ENCODE measurements around the gene CENPO.
A peak's percentile ranks its signal among the peaks of the same experiment; 100 is the strongest.

Gene CENPO

DNA sequence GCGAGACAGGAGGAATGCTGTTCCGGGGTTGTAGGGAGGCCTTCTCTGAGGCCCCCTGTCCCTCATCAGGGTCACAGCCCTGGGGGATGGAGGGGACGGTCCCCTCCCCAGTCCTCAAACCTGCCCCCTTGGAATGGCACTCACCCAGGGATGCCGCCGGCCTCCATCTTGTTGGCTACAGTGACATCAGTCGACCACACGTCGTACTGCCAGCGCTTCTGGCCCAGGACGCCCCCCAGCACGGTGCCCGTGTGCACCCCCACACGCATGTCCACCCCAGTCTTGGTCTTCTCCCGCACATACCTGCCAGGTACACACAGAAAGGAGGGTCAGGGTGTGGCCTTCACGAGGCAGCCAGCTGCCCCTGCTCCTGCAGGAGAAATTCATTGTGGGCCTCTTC is 46.5 kb downstream of the CENPO start:
- DNase-seq = no peak

DNA sequence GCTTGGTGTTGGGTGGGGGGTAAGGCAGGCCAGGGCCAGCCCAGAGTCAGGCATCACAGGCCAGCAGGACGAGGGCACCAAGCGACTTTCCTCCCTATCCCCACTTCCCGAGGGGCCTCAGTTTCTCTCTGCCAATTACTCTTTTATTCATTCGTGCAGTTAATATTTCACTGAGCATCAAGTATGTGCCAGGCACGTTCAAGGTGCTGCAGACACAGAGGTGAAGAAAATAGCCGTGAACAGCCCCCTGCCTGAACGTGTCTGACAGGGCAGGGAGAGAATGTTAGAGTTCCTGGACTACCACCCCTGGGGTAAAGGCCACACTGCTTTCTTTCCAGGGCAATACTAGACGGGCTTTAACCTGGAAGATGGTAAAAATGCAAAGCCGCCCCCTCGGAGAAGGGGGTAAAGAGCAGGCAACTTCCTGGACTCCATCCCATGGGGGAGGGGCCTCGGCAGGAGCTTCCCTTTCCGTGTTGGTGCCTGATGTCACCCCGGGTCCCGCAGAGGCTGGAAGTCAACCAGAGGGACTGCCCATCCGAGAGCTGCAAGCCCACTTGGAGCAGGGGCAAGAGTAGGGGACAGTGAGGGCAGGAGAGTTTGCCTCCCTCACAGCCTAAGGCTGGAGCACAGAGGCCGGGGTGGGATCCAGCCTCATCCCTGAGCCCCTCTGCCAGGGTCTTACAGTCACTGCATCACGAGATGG is 47.1 kb downstream of the CENPO start:
- DNase-seq = no peak

DNA sequence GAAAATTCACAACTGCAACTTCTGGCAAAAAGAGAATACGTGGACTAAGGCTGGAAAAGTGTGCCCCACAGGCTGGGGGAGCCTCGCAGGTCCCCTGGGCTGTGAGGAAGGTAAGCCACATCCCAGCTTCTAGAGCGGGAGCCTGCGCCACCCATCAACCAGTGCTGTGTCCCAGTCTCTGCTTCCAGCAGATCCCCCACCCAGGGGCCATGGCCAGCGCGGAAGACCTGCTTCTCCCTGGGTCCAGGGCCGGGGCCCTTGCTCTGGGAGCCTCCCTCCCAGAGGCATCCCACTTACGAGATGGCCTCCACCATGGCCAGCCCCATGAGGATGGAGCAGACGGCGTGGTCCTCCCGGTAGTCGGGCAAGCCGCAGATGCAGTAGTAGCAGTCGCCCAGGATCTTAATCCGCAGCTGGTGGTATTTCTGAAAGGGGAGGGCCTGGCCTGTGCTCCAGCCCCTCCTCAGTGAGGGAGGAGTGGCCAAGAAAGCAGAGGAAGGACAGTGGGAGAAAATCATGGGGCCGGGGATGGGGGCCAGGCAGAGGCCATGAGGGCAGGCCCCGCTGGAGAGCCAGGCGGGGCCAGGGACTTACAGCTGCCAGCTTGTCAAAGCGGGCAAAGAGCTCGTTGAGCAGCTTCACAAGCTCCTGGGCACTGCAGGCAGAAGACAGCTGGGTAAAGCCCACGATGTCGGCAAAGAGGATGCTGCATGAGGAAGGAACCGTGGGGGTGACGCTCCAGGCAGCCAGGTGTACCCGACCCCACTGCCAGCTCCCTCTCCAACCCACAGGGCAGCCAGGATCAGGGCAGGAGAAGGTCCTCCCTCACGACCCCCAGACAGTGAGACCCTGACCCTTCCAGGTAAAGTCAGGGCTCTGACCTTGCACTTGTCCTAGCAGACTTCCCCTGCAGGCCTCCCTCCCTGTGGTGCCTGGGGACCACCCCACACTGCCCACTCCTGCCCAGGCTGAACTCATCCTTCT is 48.0 kb downstream of the CENPO start:
- no peak for DNase-seq

DNA sequence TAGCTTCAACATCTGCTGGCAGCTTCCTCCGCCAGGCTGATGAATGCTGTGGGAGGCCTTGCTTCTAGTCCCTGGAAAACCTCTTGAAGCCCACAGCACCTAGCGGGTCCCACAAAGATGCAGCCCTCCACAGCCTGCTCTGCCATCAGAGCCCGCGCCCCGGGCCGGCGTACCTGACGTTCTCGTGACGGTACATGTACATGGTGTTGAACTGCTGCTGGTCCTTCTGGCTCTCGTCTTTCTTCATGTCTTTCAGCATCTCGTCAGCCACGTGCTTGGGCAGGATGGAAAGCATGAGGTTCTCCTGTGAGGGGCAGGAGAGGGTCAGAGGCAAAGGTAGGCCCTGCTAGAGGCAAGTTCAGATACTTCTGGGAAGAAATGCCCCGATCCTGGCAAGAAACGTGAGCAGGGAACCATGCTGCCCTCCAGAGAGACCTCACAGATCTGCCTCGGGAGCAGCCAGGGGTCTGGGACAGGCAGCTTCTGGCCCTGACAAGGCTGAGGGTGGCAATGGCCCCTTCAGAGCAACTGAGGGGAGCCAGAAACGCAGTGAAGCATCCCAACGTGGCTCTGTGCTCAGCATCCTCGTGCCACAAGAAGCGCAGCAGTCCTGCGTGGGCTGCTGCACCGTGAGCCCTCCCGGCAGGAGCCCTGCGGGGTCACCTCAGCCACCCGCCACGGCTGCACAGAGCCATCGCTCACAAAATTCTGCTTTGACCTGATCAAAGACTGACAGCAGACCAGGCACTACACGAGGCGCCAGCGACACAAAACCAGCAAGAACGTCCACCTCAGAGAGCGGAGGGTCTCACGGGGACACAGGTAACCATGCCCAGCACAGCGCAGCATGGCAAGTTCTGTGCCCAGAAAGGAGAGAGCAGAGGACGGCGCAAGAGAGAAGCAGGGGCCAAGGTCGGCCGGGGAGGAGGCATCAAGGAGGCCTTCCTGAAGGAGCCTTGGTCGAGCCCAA is 49.1 kb downstream of the CENPO start:
- no peak for DNase-seq

DNA sequence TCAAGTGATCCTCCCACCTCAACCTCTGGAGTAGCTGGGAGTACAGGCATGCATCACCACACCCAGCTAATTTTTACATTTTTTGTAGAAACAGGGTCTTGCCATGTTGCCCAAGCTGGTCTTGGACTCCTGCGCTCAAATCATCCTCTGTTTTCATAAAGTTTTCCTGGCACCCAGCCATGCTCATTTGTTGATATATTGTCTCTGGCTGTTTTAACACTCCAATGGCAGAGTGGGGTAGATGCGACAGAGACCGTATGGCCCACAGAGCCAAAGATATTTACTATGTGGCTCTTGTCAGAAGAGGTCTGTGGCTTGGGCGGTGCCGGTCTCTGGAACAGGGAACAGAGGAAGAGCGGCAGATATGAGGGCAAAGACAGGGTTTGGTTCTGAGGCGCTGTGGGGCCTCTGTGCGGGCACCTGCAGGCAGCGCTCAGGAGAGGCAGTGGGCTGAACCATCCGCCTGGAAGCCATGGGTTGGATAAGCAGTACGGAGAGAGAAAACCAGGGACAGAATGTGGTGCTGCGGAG is 50.2 kb downstream of the CENPO start:
- DNase-seq = no peak

DNA sequence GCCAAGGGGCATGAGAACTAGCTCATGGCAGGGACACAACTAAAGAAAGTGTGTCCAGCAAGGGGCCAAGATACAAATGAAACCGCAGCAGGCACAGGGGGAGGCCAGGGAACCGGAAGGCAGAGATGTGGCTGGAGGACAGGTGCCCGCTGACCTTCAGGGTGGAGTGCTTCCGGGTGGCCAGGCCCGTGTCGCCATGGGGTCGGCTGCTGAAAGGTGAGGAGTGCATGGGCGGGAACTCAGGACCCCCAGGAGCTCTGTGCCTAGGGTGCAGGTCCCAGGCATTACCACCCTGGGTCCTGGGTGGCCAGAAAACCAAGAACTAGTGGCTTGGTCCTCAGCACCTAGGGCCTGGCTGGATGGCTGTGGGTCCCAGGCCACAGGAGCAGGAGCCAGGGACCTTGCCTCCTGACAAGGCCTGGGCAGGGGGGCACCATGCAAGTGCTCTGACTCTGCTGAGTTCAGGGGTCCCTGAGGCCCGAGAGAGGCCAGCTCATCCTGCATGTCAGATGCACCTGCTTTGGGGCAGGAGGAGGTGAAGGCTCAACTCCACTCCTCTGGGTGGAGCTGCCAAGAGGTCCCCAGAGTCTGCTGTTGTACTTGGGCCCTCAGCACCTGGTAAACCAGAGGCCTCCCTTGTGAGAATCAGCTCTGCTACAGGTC is 50.9 kb downstream of the CENPO start:
- DNase-seq = no peak

DNA sequence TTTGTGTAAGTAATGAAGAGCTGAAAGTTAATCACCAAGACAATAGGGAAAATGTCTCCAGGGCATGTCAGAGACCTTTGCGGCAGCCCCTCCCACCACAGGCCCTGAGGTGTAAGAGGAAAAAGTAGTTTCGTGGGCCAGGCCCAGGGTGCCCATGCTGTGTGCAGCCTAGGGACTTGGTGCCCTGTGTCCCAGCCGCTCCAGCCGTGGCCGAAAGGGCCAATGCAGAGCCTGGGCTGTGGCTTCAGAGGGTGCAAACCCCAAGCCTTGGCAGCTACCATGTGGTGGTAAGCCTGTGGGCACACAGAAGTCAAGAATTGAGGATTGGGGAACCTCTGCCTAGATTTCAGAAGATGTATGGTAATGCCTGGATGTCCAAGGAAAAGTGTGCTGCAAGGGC is 52.5 kb downstream of the CENPO start:
- DNase-seq = no peak

DNA sequence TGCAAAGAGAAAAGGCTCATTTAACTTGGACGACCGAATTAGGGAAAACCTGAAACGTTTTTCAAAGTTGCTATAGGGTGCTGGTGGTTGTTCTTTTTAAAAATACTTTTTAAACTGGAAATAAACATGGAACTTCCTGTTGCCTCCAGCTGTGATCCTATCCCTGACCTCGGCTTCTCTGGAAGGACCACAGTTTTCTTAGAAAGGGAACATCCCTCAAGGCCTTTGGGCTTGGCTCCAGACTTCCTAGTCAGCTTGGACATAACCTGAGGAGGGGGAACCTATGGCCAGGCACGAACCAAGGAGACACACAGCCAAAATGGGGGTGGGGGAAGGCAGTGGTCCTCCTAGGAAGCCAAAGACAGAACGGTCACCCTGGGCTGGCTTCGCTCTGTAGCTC is 57.7 kb downstream of the CENPO start:
- no peak for DNase-seq

DNA sequence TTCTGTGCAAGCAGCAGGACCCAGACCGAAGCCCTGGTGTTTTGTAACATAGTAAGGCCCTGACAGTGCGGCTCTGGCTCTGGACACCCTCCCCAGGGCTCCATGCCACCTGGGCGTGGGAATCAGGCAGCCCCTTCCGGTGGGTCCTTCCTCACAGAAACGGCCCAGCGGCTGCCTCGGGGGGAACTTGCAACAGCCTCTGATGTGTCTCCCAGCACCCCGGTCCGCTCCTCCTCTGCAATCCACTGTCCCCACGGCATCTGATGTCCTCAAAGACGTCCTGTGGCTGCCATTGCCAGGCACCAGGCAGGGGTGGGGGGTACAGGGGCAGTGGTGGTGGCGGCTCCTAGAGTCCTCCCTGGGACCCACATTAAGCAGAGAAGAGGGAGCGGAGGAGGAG is 58.8 kb downstream of the CENPO start:
- DNase-seq = no peak

DNA sequence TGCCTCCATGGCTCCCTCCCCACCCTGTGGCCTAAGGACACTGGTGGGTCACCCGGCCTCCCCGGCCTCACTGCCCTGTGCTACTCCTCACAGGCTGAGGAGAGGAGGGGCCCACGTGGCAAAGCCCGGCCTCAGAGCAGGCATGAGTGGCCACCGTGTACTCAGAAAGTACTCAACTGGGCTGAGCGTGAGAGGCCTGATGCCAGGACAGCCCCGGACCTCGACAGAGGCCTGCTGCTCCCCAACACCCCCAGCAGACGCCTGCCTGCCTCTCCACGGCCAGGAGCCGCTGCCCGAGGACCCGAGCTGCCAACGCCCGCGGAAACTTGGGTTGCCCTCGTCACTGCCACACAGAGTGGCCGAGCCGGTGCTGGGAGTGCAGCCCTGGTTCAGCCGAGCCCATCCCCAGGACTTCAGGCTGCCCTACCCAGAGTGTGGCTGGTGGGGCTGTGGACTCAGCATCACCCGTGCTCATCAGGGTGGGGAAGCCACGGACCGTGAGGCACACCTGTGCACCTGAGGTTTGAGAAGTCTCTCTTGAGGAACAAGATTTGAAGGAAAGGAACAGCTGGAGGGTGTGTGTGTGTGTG is 59.3 kb downstream of the CENPO start:
- DNase-seq = no peak

DNA sequence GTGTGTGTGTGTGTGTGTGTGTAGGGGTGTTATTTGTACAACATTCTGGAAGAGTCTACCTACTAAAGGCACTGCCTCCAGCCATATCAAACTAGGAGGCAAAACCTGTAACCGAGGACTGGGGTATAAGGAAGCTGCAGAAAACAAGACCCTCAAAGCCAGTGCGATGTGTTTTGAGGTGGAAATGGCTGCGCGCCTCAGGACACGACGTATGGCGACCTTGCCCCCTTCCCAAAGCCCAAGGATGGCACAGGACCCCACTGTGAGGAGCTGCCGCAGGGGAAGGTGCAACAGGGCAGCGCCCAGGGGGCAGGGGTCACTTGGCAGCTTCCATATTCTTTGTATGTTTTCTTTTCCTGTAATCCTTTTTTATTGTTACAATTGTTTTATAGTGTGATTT is 59.8 kb downstream of the CENPO start:
- no peak for DNase-seq

DNA sequence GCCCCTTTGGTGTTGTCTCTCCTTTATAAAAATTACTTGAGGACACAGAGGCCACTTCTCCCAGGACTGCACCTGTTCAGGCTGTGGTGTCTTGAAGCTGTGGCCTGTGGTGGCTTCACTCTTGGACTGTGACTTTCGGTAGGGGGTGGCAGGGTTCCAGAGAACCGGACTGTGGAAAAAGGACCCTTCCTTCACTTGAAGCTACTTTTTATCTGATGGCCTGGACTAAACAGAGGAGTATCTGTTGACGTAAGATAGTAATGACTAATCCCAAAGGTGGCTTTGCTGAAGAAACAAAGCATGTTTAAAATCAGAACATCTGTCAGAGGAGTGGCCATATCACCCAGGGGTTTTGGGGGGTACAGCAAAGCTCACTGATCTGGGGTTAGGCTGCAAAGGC is 60.8 kb downstream of the CENPO start:
- DNase-seq = no peak

DNA sequence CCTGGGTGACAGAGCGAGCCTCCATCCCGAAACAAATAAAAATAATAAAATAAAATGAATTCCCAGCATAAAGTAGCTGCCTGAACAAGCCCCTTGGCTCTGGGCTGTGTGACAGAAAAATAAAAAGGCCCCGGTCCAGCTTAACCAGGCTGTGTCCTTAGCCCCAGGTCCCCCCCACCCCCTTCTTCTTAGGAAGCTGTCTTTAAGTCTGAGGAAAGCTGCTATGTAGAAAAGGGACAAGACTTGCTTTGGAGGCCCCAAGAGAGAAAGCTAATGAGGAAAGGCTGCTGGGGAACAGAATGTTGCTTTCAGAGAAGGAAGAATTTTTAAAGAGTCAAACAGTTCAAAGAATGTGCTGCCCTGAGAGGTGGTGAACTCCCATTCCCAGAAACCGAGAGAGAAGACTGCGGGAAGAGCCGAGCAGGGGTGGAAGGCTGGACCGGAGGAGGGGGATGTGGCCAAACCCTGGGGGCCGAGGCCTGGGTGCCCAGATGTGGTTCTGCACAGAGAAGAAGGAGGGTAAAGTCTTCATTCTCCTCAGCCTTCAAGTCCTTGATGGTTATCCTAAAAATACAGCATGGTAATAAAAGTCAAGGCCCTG is 61.9 kb downstream of the CENPO start:
- DNase-seq = no peak

DNA sequence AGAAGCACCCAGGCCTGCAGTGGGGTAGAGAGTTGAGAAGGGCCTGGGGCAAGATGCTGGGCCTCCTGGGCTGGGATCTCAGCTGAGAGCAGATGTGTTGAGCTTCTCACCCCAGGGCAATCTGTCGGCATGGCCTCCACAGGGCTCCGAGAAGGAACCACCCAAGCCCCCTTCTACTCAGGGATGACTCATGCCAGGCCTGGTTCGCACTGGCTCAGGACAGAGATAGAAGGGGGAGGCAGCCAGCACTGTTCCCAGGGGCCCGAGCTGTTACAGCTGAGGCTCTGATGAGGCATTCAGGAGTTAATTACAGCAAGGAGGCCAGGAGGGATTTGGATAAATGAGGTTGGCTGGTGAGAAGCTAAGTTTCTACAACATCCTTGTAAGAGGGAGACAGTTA is 62.5 kb downstream of the CENPO start:
- no peak for DNase-seq

DNA sequence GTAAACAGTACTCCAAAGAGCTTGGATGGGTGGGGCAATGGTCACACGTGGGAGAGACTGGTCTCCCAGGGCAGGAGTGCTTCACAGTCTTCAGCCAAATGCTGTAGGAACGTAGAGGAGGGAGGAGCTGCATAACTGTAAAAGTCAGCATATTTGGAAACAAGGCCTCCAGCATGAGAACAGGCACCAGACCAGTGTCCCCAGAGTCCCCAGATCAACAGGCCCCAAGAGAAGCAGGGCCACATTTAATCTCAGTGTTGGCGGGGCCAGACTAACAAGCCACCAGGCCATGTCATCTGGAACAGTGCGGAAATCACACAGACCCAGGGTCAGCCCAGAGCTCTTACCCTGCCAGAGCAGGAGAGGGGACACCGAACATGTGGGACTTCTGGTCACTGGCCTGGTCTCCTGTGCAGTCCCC is 63.6 kb downstream of the CENPO start:
- DNase-seq = no peak

DNA sequence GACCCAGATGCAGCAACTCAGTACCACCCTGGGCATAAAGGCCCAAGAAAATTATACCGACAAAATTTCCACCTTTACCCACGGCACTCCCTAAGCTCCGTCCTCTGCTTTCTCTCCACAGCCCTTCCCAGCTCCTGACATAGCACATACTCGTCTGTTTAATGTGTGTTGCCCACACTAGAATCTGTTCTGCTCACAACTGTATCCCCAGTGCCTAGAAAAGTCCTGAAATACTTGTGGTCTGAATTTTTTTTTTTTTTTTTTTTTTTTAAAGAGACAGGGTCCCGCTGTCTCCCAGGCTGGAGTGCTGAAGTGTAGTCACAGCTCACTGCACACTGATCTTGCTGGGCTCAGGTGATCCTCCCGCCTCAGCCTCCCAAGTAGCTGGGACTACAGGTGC is 64.5 kb downstream of the CENPO start:
- no peak for DNase-seq

DNA sequence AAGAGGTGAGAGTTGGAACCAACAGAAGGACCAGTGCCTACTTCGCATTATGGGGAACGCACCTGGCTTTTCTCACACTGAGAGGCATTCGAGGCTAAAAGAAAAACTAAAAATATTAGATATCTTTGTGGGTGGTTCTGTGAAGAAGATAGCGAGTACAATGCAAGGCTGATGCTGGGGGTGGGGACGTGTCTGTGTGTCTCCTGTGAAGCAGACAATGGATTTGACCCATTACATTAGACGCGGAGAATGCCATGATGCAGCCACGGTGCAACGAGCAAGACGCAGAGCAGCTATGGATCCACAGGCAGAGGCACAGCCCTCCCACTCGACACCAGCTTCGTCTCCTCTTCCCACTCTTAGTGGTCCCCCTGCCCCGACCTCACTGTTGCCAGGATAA is 65.8 kb downstream of the CENPO start:
- DNase-seq = no peak

DNA sequence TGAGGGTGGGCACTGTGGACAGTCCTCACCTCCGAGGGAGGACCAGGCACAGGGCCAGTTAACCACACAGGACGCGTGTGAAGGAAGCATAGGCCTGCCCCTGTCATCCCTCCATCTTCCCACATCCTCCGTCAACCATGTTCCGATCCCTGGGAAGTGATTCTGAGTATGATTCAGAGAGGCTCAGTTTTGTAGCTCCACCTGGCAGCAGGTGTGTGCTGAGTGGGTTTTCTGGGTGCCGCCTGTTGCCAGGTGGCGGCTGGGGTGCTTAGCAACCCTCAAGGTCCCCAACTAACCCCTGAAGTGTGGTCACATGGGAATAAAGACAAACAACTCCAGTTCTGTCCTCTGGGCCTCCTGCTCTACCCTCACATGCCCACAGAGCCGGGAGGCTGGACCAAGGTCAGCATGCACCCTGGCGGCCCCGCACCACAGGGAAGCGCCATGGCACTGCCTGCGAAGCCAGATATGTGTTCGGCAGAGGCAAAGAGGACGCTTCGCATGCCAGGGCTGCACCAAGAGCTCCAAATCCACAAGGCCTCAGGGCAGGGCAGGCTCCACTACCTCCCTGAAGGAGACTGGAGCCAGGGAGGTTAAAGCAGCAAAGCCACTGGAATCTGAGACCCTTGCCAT is 66.9 kb downstream of the CENPO start:
- peak; percentile 37 for DNase-seq

DNA sequence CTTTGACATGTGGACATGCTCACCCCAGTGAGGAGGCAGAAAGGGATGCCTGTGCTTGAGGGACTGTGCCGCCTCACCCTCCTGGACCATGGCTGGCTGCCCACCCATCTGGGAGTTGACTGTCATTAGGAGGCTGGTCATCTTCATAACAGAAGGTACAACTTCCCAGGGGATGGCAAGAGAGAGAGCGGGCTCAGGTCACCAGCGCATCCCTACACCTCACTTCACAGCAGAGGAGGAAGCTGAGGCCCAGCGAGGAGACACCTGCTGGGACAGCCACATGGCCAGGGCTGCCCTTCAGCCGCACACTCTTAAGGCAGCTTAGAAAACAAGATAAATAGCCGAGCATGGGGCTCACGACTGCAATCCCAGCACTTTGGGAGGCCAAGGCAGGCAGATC is 67.4 kb downstream of the CENPO start:
- no peak for DNase-seq

DNA sequence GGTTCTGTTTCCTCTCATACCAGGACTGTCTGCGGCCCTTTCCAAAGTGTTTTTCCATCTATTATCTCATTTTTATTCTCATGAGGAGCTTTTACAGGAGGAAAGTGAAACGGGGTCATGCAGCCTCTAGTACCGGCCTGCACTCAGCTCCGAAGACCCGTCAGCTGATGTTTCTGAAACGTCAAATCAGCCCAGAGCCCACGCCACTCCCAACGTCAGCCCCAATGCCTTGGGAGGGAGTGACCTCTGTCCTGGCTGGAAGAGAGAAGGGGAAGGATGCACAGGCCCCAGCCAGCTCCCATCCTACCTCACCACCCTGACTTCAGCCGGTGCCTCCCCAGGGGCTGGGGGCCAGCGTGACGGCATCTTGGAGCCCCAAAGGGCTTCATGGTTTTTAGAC is 68.3 kb downstream of the CENPO start:
- no peak for DNase-seq

DNA sequence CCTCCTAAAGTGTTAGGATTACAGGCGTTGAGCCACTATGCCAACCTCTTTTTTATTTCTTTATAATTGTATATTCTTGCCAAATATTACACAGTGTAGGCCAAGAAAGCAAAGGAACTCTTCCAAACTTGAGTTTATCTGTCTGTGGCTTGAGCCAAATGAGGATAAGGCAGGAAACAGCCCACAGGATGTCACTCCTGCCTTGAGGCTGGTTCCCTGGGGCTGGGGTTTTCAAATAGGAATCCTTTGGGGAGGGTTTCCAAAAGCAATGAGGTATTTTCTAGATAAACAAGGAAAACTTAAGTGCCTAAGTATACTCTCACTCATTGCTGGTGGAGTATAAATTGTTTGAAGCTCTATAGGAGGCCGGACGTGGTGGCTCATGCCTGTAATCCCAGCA is 70.4 kb downstream of the CENPO start:
- DNase-seq = no peak

All from DMS79 treated with DMSO at 0.1 percent for 48 hours (cell line).